PFSK-1 (cell line): ENCODE data around the gene MYH9.

Experiments used
- FOXP2 ChIP-seq: optimal IDR thresholded peaks from 2 replicates; pipeline ENCODE3; 2011; ENCODE audit warnings: borderline replicate concordance, control low read depth, inconsistent platforms; ENCODE audit not compliant: insufficient read depth; ENCODE audit errors: extremely low read length, extremely low read depth
- POLR2AphosphoS5 ChIP-seq: IDR thresholded peaks from 2 replicates; pipeline ENCODE4 v1.6.1; 2012; ENCODE audit warnings: low read depth, mild to moderate bottlenecking, control low read depth, low read length, moderate library complexity
- SIN3A ChIP-seq: IDR thresholded peaks from 2 replicates; pipeline ENCODE4 v1.6.1; 2012; ENCODE audit warnings: mild to moderate bottlenecking, low read length, moderate library complexity, borderline replicate concordance; ENCODE audit not compliant: insufficient read depth
- TAF1 ChIP-seq: IDR thresholded peaks from 2 replicates; pipeline ENCODE4 v1.6.1; 2012; ENCODE audit warnings: low read length, control low read depth, borderline replicate concordance; ENCODE audit not compliant: insufficient read depth
- TF ChIP-seq, protein P1 (sequence below), 2 experiments: IDR thresholded peaks; 2 replicates each; pipeline versions ENCODE4 v1.6.1 to v1.8.0; 2011 to 2012; ENCODE audit warnings: low read depth in 2 of 2, low read length in 2 of 2, control low read depth in 1 of 2, inconsistent platforms in 1 of 2, mild to moderate bottlenecking in 1 of 2, moderate library complexity in 1 of 2; ENCODE audit not compliant: insufficient read depth in 1 of 2

Gene MYH9

DNA sequence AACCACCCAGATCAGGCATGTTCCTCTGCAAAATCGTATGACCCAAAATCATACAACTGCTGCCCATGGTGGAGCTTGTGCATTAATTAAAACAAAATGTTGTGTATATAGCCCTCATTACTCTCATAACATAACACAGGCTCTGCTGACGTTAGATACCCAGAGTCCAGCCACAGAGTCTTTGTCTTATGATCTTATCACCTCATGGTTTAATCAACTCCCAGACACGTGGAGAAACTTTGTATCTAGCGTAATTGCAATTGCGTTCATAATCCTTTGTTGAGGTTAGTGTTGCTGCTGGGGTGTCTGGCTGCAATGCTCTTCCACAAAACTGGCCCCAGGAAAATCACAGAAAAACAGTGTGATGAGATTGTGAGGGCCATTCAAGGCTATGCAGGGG lies 139.8 kb downstream of the MYH9 start:
- TF ChIP-seq, protein P1, sequence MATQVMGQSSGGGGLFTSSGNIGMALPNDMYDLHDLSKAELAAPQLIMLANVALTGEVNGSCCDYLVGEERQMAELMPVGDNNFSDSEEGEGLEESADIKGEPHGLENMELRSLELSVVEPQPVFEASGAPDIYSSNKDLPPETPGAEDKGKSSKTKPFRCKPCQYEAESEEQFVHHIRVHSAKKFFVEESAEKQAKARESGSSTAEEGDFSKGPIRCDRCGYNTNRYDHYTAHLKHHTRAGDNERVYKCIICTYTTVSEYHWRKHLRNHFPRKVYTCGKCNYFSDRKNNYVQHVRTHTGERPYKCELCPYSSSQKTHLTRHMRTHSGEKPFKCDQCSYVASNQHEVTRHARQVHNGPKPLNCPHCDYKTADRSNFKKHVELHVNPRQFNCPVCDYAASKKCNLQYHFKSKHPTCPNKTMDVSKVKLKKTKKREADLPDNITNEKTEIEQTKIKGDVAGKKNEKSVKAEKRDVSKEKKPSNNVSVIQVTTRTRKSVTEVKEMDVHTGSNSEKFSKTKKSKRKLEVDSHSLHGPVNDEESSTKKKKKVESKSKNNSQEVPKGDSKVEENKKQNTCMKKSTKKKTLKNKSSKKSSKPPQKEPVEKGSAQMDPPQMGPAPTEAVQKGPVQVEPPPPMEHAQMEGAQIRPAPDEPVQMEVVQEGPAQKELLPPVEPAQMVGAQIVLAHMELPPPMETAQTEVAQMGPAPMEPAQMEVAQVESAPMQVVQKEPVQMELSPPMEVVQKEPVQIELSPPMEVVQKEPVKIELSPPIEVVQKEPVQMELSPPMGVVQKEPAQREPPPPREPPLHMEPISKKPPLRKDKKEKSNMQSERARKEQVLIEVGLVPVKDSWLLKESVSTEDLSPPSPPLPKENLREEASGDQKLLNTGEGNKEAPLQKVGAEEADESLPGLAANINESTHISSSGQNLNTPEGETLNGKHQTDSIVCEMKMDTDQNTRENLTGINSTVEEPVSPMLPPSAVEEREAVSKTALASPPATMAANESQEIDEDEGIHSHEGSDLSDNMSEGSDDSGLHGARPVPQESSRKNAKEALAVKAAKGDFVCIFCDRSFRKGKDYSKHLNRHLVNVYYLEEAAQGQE (IDR thresholded peaks at IDR 0.05; ENCODE audit: insufficient read depth in 1 of 2, low read depth in 2 of 2, low read length in 2 of 2) = no peak
- TF ChIP-seq SIN3A = no peak
- no peak for TF ChIP-seq POLR2AphosphoS5
- no peak for TF ChIP-seq FOXP2
- TF ChIP-seq TAF1 = no peak

DNA sequence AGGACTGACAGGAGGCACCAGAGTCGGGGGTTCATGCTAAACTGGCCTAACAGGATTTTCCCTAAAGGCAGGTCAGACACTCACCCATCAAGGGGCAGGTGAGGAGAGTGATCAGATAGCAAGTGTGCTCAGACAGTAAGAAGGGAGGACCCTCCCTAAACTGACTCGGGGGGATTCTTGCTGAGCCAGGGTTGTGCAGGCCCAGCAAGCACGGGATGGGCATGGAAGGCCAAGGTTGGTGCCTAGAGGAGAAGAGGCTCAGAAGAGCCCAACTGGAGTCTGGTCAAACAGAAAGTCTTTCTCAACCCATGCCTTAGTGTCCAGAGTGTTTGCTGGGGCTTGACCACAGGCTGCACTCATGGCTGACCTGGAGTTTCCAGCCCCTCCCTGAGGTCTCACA lies 141.0 kb downstream of the MYH9 start:
- no peak for TF ChIP-seq FOXP2
- TF ChIP-seq SIN3A = no peak

DNA sequence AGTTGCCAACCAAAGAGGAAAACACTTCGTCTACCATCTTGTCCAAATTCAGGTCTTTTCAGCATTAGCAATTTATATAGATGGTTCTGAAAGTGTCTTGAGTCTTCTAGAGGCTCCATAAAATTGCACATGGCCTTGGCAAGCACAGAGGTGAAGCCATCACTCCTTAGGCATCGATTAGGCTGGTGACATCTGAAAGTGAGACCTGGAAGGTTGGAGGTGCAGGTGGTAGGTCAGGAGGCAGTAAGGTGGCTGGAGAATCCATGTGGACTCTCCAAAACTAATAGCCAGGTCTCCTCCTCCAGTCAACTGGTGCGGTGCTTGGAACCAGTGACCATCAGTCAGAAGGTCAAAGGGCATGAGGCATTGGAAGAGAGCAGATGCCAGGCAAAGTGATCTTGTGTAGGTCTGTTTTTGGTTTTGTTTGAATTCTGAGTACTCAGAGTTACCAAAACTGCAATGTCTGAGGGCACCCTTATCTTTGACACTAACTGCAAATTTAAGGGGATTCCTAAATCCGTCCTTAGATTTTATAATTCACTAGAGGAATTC lies 141.9 kb downstream of the MYH9 start:
- TF ChIP-seq POLR2AphosphoS5 (no peak), TAF1 (no peak), SIN3A (no peak), FOXP2 (no peak)
- TF ChIP-seq, protein P1 (IDR thresholded peaks at IDR 0.05; ENCODE audit: insufficient read depth in 1 of 2, low read depth in 2 of 2, low read length in 2 of 2) = no peak

- TF ChIP-seq FOXP2 = no peak
- no peak for TF ChIP-seq TAF1
- no peak for TF ChIP-seq POLR2AphosphoS5
- no peak for TF ChIP-seq SIN3A
- TF ChIP-seq, protein P1 (IDR thresholded peaks at IDR 0.05; ENCODE audit: insufficient read depth in 1 of 2, low read depth in 2 of 2, low read length in 2 of 2) = no peak
Measured at GRCh38 chr22:36244522-36245391, 143.0 kb downstream of the MYH9 start.

DNA sequence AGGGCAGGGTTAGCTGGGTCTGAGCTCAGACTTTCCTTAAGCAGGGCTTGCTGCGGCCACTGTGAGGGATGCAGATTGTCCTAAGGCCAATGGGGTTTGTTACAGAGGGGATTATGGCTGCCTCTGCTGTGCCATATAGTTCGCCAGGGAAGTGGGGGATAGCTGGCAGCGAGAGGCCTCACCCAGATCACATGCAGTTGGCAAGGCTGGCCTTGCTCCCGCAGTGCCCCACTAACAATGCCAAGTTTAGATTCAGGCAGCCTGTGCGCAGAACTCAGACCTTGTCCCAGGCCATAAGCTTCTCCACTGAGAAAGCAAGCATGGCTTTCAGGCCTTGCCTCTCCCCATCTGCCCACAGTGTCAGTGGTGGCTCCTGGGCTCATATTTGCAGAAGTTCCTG lies 143.8 kb downstream of the MYH9 start:
- no peak for TF ChIP-seq TAF1

DNA sequence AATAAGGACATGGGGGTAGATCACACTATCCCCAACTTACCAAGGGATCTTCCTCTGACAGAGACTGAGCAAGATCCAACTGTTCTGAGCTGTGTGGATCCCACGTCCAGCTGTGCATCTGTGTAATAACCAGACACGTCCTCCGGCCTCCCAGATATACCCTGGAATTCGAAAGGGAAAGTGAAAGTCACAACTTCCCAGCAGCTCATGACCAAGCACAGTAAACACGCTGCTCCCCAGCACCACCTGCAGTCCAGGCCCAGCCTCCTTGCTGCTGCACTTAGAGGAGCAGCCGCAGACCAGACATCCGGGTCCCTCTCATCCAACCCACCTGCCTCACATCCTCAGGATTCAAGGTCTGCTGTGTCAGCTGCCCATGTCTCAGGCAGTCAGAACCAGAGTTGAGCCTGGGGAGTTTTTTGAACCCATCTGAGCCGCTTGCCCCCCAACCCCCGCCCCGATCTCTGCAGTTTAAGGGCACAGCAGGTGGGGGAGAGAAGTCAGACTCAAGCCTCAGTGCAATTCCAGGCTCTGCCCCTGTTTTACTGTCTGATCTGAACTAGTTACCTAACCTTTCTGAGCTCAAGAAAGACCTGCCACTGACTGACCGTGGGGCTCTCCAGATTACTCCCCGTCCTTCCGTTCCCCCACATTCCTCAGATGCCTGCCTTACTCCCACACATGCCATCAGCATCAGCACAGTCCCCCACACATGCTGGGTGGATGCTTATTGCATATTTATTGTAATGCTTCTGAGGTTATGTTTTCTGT lies 148.2 kb downstream of the MYH9 start, which contains the start of gene APOL2:
Gene APOL2, minus strand, starts transcription at position 127 of the 771 bp plus-strand sequence. CDS start 6,365 bp downstream, outside the sequence.
- TF ChIP-seq POLR2AphosphoS5 = peak; percentile 48; the same call in 1 of the 2 replicates
- TF ChIP-seq TAF1 = peak; percentile 45; the same call in 1 of the 2 replicates
- peak; percentile 38; the same call in 1 of the 2 replicates for TF ChIP-seq SIN3A
- TF ChIP-seq, protein P1 (IDR thresholded peaks at IDR 0.05; ENCODE audit: insufficient read depth in 1 of 2, low read depth in 2 of 2, low read length in 2 of 2) = peak in 1 of 2 experiments; percentile 35; a peak in 1 of 4 replicates
- peak; percentile 75 for TF ChIP-seq FOXP2
